HG03095 (cell line): ENCODE data around the gene PDYN.

Experiments used
- ATAC-seq: cut with Tn5 transposase; IDR thresholded peaks from one replicate; pipeline ENCODE4 v1.9.1; 2021; ENCODE audit warnings: moderate library complexity; ENCODE audit not compliant: unreplicated experiment

Gene PDYN

GRCh38 chr20:1952737-1953530 lies 40.9 kb downstream of the PDYN start:
- peak; percentile 47 for ATAC-seq

GRCh38 chr20:1951436-1952115 lies 42.3 kb downstream of the PDYN start:
- no peak for ATAC-seq

GRCh38 chr20:1950836-1951235 lies 43.0 kb downstream of the PDYN start:
- ATAC-seq, result no peak

DNA sequence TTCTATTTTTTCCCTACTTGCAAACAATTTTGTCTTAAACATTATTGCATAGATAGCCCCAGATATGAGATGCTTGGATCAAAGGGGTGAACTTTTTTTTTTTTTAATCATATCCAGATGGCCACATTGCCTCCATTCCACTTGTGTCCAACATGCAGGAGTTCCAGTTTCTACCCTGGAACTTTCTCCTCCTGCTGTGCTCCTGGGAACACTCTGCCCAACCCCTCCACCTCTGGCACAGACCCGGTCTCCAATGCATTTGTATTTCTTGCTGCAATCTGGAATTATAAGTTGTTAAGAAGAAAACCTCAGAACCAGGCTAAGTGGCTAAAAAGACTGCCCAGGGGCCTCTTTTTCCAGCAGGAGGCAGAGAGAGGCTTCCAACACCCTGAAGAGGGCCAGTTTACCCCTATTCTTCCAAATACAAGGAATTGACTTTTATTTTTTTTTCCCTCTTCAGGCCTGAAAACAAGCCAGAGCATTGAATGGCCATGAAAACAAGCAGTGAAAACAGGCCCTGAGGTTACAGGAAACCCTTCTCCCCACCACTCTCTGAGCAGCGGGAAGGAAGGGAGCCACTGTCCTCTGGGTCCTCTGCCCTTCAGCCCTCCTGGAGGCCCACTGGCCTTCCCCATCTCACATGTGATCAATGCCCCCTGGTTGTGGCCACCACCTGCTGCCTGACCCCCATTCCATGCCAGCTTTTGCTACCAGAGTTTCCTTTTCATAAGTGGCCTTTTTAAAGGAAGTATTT lies 44.3 kb downstream of the PDYN start:
- no peak for ATAC-seq

- no peak for ATAC-seq
Measured at GRCh38 chr20:1947535-1947846, 46.4 kb downstream of the PDYN start.

GRCh38 chr20:1946762-1947534 lies 46.9 kb downstream of the PDYN start:
- no peak for ATAC-seq

GRCh38 chr20:1946442-1946761 lies 47.5 kb downstream of the PDYN start:
- ATAC-seq, result no peak

GRCh38 chr20:1945660-1946059 lies 48.2 kb downstream of the PDYN start:
- no peak for ATAC-seq

- no peak for ATAC-seq
Measured at GRCh38 chr20:1945134-1945618, 48.7 kb downstream of the PDYN start.

DNA sequence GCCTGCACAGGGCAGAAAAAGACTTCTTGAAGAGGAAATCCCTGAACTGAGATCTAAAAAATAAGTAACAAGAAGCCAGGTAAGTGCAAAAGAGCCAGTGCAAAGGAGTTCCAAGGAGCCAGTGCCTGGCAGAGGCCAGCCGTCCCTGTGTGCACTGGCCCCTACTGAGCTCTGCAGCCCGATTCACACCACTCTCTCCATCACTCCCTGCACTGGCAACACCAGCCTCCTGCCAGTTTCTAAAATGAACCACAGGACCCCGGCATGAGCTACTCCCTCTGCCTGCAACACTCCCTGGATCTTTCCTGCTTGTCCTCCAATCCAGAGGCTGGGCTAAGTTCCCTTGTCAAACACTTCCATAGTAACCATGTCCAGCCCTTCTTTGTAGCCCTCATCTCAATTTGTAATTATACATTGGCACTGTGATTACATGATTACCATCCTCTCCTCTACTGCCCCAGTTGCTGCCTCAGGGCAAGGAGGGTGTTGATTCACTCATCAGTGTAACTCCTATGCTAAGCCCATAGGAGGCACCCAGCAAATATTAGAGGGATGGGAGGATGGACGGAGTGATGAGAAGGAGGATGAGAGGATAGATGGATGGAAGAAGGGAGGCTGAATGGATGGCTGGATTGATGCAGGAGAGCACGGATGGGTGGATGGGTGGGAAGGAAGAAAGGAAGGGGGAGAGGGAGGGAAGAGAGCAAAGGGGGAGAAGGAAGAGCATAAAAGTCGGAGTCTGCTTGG lies 49.3 kb downstream of the PDYN start:
- no peak for ATAC-seq

- no peak for ATAC-seq
Measured at GRCh38 chr20:1943275-1944002, 50.4 kb downstream of the PDYN start.

DNA sequence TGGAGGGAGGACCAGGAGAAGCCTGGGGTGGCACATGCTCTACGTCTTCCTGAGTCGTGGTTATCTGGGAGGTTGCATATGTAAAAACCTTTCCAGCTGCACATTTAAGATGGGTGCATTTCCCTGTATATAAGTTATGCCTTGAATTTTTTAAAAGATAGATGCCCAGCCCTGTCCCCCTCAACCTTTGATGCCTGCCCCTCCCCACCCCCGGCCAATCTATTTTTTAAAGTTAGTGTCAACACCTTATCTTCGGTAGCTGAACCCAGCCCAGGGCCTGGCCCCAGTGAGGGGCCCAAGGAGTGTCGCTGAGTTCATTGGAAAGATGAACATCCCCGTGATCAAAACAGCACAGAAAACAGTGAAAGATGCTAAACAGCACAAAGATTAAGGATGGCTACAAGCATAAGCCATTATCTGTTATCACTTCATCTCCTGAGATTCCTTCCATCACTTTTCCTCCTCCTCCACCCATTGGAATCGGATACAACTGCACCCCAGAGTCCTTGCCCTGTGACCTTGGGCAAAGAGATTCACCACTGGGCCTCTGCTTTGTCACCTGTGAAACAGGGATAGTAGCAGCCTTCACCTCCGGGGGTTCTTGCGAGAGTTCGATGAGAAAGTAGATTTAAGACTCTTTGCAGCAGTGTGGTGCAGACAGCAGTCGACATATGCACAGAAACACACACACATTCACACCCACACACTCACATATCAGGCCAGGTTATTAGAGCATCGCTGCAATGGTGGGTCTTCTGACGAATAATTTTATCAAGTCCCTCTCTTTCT lies 51.2 kb downstream of the PDYN start:
- ATAC-seq, result no peak

- no peak for ATAC-seq
Measured at GRCh38 chr20:1942061-1942460, 51.8 kb downstream of the PDYN start.

GRCh38 chr20:1941226-1941625 lies 52.6 kb downstream of the PDYN start:
- ATAC-seq, result no peak

- no peak for ATAC-seq
Measured at GRCh38 chr20:1940581-1940980, 53.3 kb downstream of the PDYN start.

DNA sequence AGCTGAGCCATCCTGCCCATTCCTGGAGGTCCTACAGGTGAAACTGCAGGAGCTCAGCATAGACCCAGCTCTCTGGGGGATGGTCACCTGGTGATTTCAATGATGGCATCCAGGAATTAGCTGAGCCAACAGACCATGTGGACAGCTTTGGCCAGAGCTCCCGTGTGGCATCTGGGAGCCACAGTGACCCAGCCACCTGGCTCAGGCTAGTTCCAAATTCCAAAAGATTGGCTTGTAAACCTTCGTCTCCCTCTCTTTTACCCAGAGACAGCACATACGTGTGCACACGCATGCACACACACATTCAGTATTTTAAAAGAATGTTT lies 54.6 kb downstream of the PDYN start:
- ATAC-seq, result no peak

- no peak for ATAC-seq
Measured at GRCh38 chr20:1938464-1939269, 55.2 kb downstream of the PDYN start.

- no peak for ATAC-seq
Measured at GRCh38 chr20:1937316-1937976, 56.4 kb downstream of the PDYN start.
